Neuron (in vitro differentiated cells): ENCODE measurements around the gene SLC7A14.
"Not testable (repeated sequence)": the region's sequence is repeated elsewhere in the genome, so short reads cannot be mapped to it uniquely, and the experiment has no call there.

ENCODE experiments used
- H2AFZ ChIP-seq: one replicate; pipeline ENCODE4 v1.6.1; 2013; ENCODE audit warnings: low read depth, mild to moderate bottlenecking, inconsistent platforms, low read length, moderate library complexity
- H3K27me3 ChIP-seq: one replicate; pipeline ENCODE4 v1.6.1; 2013; ENCODE audit warnings: low read length; ENCODE audit not compliant: insufficient read depth
- H3K36me3 ChIP-seq: one replicate; pipeline ENCODE4 v1.6.1; 2013; ENCODE audit warnings: low read length; ENCODE audit not compliant: insufficient read depth
- H3K4me1 ChIP-seq: one replicate; pipeline ENCODE4 v1.6.1; 2013; ENCODE audit warnings: low read length; ENCODE audit not compliant: insufficient read depth
- H3K4me3 ChIP-seq: 2 replicates; pipeline ENCODE4 v1.5.1; 2013; ENCODE audit warnings: mild to moderate bottlenecking, low read length, moderate library complexity
- H3K9me3 ChIP-seq: one replicate; pipeline ENCODE4 v1.6.1; 2013; ENCODE audit warnings: low read length

The SLC7A14 gene

GRCh38 chr3:170579646-170580045 lies 6.2 kb downstream of the SLC7A14 start:
- no peaks in the 10 kb centered on the region for H3K36me3 ChIP-seq
- H3K4me1 ChIP-seq: no peaks in the 10 kb centered on the region
- no peak overlapping the region for H3K4me3 ChIP-seq
- H3K9me3 ChIP-seq: no peaks in the 10 kb centered on the region
- no peak overlapping the region for H2AFZ ChIP-seq
- peaks cover 10% of the 10 kb centered on the region for H3K27me3 ChIP-seq

- Histone ChIP-seq H3K36me3 (no peaks in the 10 kb centered on the region), H3K9me3 (no peaks in the 10 kb centered on the region), H3K4me3 (no peak overlapping the region), H2AFZ (no peak overlapping the region), H3K4me1 (no peaks in the 10 kb centered on the region), H3K27me3 (no peaks in the 10 kb centered on the region)
These were observed 13.1 kb downstream of the SLC7A14 start for GRCh38 chr3:170572665-170573253.

- not testable (repeated sequence) for H3K27me3 ChIP-seq, H3K36me3 ChIP-seq, H3K4me3 ChIP-seq
These were observed 18.3 kb downstream of the SLC7A14 start for GRCh38 chr3:170567598-170567997.

GRCh38 chr3:170566413-170566812 lies 19.5 kb downstream of the SLC7A14 start:
- Histone ChIP-seq H2AFZ (no peak overlapping the region), H3K4me1 (no peaks in the 10 kb centered on the region), H3K27me3 (no peaks in the 10 kb centered on the region), H3K36me3 (no peaks in the 10 kb centered on the region), H3K9me3 (no peaks in the 10 kb centered on the region), H3K4me3 (no peak overlapping the region)

More at GRCh38 chr3:170567598-170567997, 18.3 kb downstream of the SLC7A14 start:
- not testable (repeated sequence) for H3K9me3 ChIP-seq, H3K4me1 ChIP-seq, H2AFZ ChIP-seq

GRCh38 chr3:170565495-170565894 lies 20.4 kb downstream of the SLC7A14 start:
- H3K36me3 ChIP-seq: no peaks in the 10 kb centered on the region
- no peak overlapping the region for H3K4me3 ChIP-seq
- H2AFZ ChIP-seq: no peak overlapping the region
- no peaks in the 10 kb centered on the region for H3K27me3 ChIP-seq
- H3K9me3 ChIP-seq: no peaks in the 10 kb centered on the region
- no peaks in the 10 kb centered on the region for H3K4me1 ChIP-seq

GRCh38 chr3:170564664-170565063 lies 21.2 kb downstream of the SLC7A14 start:
- Histone ChIP-seq H3K27me3 (no peaks in the 10 kb centered on the region), H2AFZ (no peak overlapping the region), H3K36me3 (no peaks in the 10 kb centered on the region), H3K9me3 (no peaks in the 10 kb centered on the region), H3K4me3 (no peak overlapping the region), H3K4me1 (no peaks in the 10 kb centered on the region)

GRCh38 chr3:170563712-170564423 lies 22.0 kb downstream of the SLC7A14 start:
- Histone ChIP-seq H3K4me3 (peak overlapping the region; percentile 33), H3K9me3 (no peaks in the 10 kb centered on the region), H3K36me3 (no peaks in the 10 kb centered on the region), H2AFZ (peak overlapping the region; percentile 17), H3K4me1 (no peaks in the 10 kb centered on the region), H3K27me3 (no peaks in the 10 kb centered on the region)

GRCh38 chr3:170562080-170562479 lies 23.8 kb downstream of the SLC7A14 start:
- no peaks in the 10 kb centered on the region for H3K4me1 ChIP-seq
- H3K27me3 ChIP-seq: no peaks in the 10 kb centered on the region
- H3K9me3 ChIP-seq: no peaks in the 10 kb centered on the region
- no peak overlapping the region for H2AFZ ChIP-seq
- H3K36me3 ChIP-seq: no peaks in the 10 kb centered on the region
- no peak overlapping the region for H3K4me3 ChIP-seq

- H2AFZ ChIP-seq: no peak overlapping the region
- no peaks in the 10 kb centered on the region for H3K36me3 ChIP-seq
- no peaks in the 10 kb centered on the region for H3K9me3 ChIP-seq
- H3K4me3 ChIP-seq: no peak overlapping the region
- no peaks in the 10 kb centered on the region for H3K4me1 ChIP-seq
- no peaks in the 10 kb centered on the region for H3K27me3 ChIP-seq
These were observed 25.0 kb downstream of the SLC7A14 start for GRCh38 chr3:170560717-170561382.

- H3K27me3 ChIP-seq: no peaks in the 10 kb centered on the region
- H2AFZ ChIP-seq: no peak overlapping the region
- H3K4me3 ChIP-seq: no peak overlapping the region
- H3K9me3 ChIP-seq: no peaks in the 10 kb centered on the region
- H3K36me3 ChIP-seq: no peaks in the 10 kb centered on the region
- no peaks in the 10 kb centered on the region for H3K4me1 ChIP-seq
These were observed 25.6 kb downstream of the SLC7A14 start for GRCh38 chr3:170560296-170560695.

GRCh38 chr3:170558427-170558826 lies 27.4 kb downstream of the SLC7A14 start:
- no peak overlapping the region for H3K4me3 ChIP-seq

GRCh38 chr3:170555329-170555728 lies 30.5 kb downstream of the SLC7A14 start:
- Histone ChIP-seq H3K27me3 (no peaks in the 10 kb centered on the region), H3K4me1 (no peaks in the 10 kb centered on the region), H3K4me3 (no peak overlapping the region), H2AFZ (no peak overlapping the region), H3K36me3 (no peaks in the 10 kb centered on the region), H3K9me3 (no peaks in the 10 kb centered on the region)

More at GRCh38 chr3:170558427-170558826, 27.4 kb downstream of the SLC7A14 start:
- no peaks in the 10 kb centered on the region for H3K36me3 ChIP-seq
- H3K27me3 ChIP-seq: no peaks in the 10 kb centered on the region
- H2AFZ ChIP-seq: no peak overlapping the region
- H3K4me1 ChIP-seq: no peaks in the 10 kb centered on the region
- no peaks in the 10 kb centered on the region for H3K9me3 ChIP-seq
